Thymus (tissue), 11 donors: ENCODE data around the gene ATP11A. TPM values are rescaled to one million over a fixed set of nuclear protein-coding genes. Genes with fewer than 3 reads are reported as not detected.

Source experiments
- DNase-seq, 9 donors: peaks; one replicate each; pipeline ENCODE4 v3.0.0-alpha.2; 2013; ENCODE audit warnings: low spot score in 9 of 9, low read depth in 6 of 9, missing footprints in 1 of 9
- H3K27ac ChIP-seq, 2 donors: one replicate each; pipeline ENCODE4 v1.5.1; 2013; ENCODE audit warnings: control low read depth in 1 of 2, low read depth in 1 of 2, low read length in 1 of 2, mild to moderate bottlenecking in 1 of 2, moderate library complexity in 1 of 2
- H3K27me3 ChIP-seq, 2 donors: one replicate each; pipeline ENCODE4 v1.5.1; 2013; ENCODE audit warnings: low read length in 1 of 2; ENCODE audit not compliant: control insufficient read depth in 2 of 2, insufficient read depth in 1 of 2
- H3K36me3 ChIP-seq, 2 donors: one replicate each; pipeline ENCODE4 v1.5.1; 2013; ENCODE audit warnings: low read length in 1 of 2, mild to moderate bottlenecking in 1 of 2, moderate library complexity in 1 of 2; ENCODE audit not compliant: control insufficient read depth in 2 of 2, insufficient read depth in 2 of 2
- H3K4me1 ChIP-seq, 2 donors: one replicate each; pipeline ENCODE4 v1.5.1; 2013; ENCODE audit warnings: low read length in 2 of 2; ENCODE audit not compliant: control insufficient read depth in 2 of 2, insufficient read depth in 2 of 2
- H3K4me3 ChIP-seq, 2 donors: one replicate each; pipeline ENCODE4 v1.5.1; 2013; ENCODE audit warnings: low read length in 2 of 2, control low read depth in 1 of 2, mild to moderate bottlenecking in 1 of 2
- H3K9me3 ChIP-seq, 2 donors: one replicate each; pipeline ENCODE4 v1.5.1; 2013; ENCODE audit warnings: low read length in 1 of 2, mild to moderate bottlenecking in 1 of 2; ENCODE audit not compliant: control insufficient read depth in 2 of 2, insufficient read depth in 1 of 2
- WGBS: extraction: QIAGEN DNeasy Blood & Tissue Kit; methylation state at CpG from one replicate; pipeline ENCODE4 v1.1.7; 2013; 5-methylcytosine and 5-hydroxymethylcytosine counted together
- polyA plus RNA-seq: library from polyadenylated mRNA; stranded (reverse); fragments of 200-250 nt; gene quantifications from one replicate; pipeline ENCODE4 v1.2.3, GENCODE V29; 2013
- total RNA-seq: library from RNA; stranded (reverse); fragments of 120-200 nt; gene quantifications from one replicate; pipeline ENCODE4 v1.2.4, GENCODE V29; 2013
- donor health status: healthy.

Gene ATP11A
- total and polyA plus RNA-seq, 2 donors: 7.1 to 7.2 TPM

DNA sequence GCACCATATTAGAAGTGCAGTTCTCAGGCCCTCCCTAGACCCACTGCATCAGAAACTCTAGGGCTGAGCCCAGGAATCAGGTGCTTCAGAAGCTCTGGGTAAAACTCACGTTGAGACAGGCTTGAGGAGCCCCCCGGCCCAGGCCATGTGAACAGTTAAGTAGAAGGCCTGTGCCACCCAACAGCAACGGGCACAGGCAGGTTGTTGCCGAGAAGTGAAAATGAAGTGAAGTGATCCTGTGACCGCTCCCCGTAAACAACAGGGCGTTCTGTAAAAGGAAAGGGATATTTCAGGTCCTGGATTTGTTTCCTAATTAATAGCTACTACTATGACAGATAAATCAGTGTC is 128.8 kb downstream of the ATP11A start:
- Histone ChIP-seq H3K4me1 (no peaks in the 10 kb centered on the region), H3K4me3 (no peak overlapping the region), H3K36me3 (peaks cover 19 to 50% of the 10 kb centered on the region in 2 donors), H3K27ac (no peak overlapping the region), H3K27me3 (no peaks in the 10 kb centered on the region), H3K9me3 (peaks cover 0 to 6% of the 10 kb centered on the region in 2 donors)
- DNase-seq: no peak
- 95% methylated on average over 7 of the region's 7 CpGs for WGBS

DNA sequence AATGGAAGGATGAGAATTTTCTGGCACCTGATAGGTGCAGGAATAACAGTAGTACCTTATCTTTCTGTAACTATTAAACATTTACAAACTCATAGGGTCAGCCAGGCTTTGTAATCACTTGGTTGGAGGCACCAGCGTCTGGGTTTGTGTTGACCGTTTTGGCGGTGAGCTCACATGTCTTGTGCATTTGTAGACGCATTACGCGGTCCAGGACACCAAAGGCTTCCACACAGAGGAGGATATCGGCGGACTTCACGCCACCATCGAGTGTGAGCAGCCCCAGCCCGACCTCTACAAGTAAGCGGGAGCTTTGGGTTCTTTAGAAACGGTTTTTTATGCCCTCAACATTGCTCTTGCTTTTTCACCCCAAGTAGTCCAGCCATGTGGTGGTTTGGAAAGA is 129.3 kb downstream of the ATP11A start:
- H3K27ac ChIP-seq: no peak overlapping the region
- H3K36me3 ChIP-seq: peaks cover 19 to 50% of the 10 kb centered on the region in 2 donors
- no peaks in the 10 kb centered on the region for H3K27me3 ChIP-seq
- no peak for DNase-seq
- over 99% methylated on average over 13 of the region's 13 CpGs for WGBS
- no peaks in the 10 kb centered on the region for H3K4me1 ChIP-seq
- no peak overlapping the region for H3K4me3 ChIP-seq
- H3K9me3 ChIP-seq: peaks cover 0 to 6% of the 10 kb centered on the region in 2 donors

DNA sequence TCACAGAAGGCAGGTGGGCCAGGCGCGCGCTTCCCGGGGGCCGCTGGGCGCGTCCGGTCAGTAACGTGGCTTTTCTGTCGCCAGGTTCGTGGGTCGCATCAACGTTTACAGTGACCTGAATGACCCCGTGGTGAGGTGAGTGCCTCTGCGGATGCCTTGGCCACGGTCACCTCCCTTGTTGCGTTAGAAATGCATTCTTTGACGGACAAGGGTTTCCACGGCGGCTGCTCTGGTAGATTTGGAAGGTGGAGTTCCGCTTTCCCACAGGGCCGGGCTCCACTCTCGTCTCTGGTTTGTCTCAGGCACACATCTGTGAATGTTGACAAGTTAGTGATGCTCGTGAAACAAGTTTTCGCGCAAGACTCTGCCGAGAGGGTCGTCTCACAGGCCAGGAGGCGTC is 130.0 kb downstream of the ATP11A start:
- peaks cover 0 to 6% of the 10 kb centered on the region in 2 donors for H3K9me3 ChIP-seq
- H3K27me3 ChIP-seq: no peaks in the 10 kb centered on the region
- H3K27ac ChIP-seq: no peak overlapping the region
- DNase-seq: no peak
- 98% methylated on average over 29 of the region's 29 CpGs for WGBS
- peaks cover 19 to 53% of the 10 kb centered on the region in 2 donors for H3K36me3 ChIP-seq
- no peaks in the 10 kb centered on the region for H3K4me1 ChIP-seq
- H3K4me3 ChIP-seq: no peak overlapping the region

- WGBS: 98% methylated on average over 11 of the region's 11 CpGs
- Histone ChIP-seq H3K4me1 (no peaks in the 10 kb centered on the region), H3K27me3 (no peaks in the 10 kb centered on the region), H3K4me3 (no peak overlapping the region), H3K9me3 (peaks cover 0 to 6% of the 10 kb centered on the region in 2 donors), H3K27ac (no peak overlapping the region), H3K36me3 (peaks cover 14 to 53% of the 10 kb centered on the region in 2 donors)
- DNase-seq: no peak
Measured at GRCh38 chr13:112820318-112820717, 130.5 kb downstream of the ATP11A start.

DNA sequence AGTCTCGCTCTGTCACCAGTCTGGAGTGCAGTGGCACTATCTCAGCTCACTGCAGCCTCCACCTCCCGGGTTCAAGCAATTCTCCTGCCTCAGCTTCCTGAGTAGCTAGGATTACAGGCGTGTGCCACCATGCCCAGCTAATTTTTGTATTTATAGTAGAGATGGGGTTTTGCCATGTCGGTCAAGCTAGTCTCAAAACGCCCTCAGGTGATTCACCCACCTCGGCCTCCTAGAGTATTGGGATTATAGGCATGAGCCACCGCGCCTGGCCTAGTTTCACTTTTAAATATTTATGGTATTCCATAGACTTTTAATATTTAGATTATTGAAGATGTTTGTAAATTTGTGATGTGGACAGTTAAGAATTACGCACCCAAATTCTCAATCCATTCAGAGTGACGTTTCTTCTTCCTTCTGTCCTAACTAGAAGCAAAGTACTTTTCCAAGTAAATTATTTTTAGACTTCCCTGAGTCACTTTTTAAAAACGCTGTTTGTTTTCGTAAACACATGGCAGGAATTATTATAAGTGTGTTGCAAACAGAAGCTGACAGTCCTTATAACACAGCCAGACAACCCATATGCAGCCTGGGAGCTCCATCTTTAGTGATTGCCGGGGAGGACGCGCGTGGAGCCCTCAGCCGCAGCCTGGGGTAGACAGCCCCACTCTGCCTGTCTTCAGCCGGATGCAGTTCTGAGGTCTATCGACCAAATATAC is 131.7 kb downstream of the ATP11A start:
- H3K9me3 ChIP-seq: peaks cover 0 to 6% of the 10 kb centered on the region in 2 donors
- H3K27me3 ChIP-seq: no peaks in the 10 kb centered on the region
- no peak for DNase-seq
- H3K27ac ChIP-seq: no peak overlapping the region
- H3K4me1 ChIP-seq: no peaks in the 10 kb centered on the region
- peaks cover 11 to 52% of the 10 kb centered on the region in 2 donors for H3K36me3 ChIP-seq
- WGBS: 98% methylated on average over 19 of the region's 19 CpGs
- no peak overlapping the region for H3K4me3 ChIP-seq

GRCh38 chr13:112822851-112823250 is 133.0 kb downstream of the ATP11A start:
- Histone ChIP-seq H3K27ac (no peak overlapping the region), H3K9me3 (peaks cover 0 to 4% of the 10 kb centered on the region in 2 donors), H3K27me3 (no peaks in the 10 kb centered on the region), H3K4me1 (no peaks in the 10 kb centered on the region), H3K36me3 (peaks cover 17 to 50% of the 10 kb centered on the region in 2 donors), H3K4me3 (no peak overlapping the region)
- 97% methylated on average over 11 of the region's 11 CpGs for WGBS
- DNase-seq: no peak

- Histone ChIP-seq H3K27ac (no peak overlapping the region), H3K36me3 (peaks cover 11 to 48% of the 10 kb centered on the region in 2 donors)
- no peak for DNase-seq
Measured at GRCh38 chr13:112824429-112824828, 134.6 kb downstream of the ATP11A start.

DNA sequence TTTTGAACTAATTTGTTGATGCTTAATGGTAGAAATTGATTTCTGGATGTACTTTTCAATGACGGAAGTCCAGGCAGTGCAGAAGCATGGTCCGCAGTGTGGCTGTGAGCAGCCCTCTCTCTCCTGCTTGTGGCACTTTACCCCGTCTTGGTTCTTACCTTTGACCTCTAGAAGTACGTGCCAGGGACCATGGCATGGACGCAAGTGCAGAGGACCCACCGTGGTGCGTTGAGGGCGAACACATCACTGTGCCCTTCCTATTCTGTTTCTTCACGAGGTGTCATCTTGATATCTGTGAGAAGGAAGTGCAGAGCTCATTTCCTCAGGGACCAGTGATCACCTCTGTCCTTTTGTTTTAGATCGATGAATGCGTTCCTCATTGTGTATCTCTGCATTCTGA is 135.2 kb downstream of the ATP11A start:
- WGBS: 95% methylated on average over 11 of the region's 11 CpGs
- Histone ChIP-seq H3K9me3 (no peaks in the 10 kb centered on the region), H3K4me1 (no peaks in the 10 kb centered on the region), H3K36me3 (peaks cover 9 to 42% of the 10 kb centered on the region in 2 donors), H3K27me3 (no peaks in the 10 kb centered on the region), H3K27ac (no peak overlapping the region), H3K4me3 (no peak overlapping the region)
- DNase-seq: no peak

More at GRCh38 chr13:112824429-112824828, 134.6 kb downstream of the ATP11A start:
- Histone ChIP-seq H3K27me3 (no peaks in the 10 kb centered on the region), H3K4me3 (no peak overlapping the region), H3K9me3 (no peaks in the 10 kb centered on the region), H3K4me1 (no peaks in the 10 kb centered on the region)
- 99% methylated on average over 10 of the region's 10 CpGs for WGBS

DNA sequence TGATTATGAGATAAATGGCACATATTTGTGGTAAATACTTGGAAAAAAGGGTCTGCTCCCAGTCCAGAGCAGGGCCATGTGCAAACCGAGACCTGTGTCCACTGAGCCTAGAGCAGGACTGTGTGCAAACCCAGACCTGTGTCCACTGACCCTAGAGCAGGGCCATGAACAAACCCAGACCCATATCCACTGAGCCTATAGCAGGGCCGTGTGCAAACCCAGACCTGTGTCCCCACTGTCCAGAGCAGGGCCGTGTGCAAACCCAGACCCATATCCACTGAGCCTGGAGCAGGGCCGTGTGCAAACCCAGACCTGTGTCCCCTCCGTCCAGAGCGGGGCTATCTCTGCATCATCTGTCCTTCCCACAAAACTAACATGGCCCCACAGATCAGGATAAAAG is 136.0 kb downstream of the ATP11A start:
- no peak for DNase-seq
- Histone ChIP-seq H3K27ac (no peak overlapping the region), H3K9me3 (no peaks in the 10 kb centered on the region), H3K27me3 (no peaks in the 10 kb centered on the region), H3K36me3 (peaks cover 6 to 35% of the 10 kb centered on the region in 2 donors), H3K4me3 (no peak overlapping the region), H3K4me1 (no peaks in the 10 kb centered on the region)
- WGBS: 98% methylated on average over 6 of the region's 6 CpGs
